ENCODE measurements around the gene TMEM178B. TPM values are rescaled to one million over a fixed set of nuclear protein-coding genes. Genes with fewer than 3 reads are reported as not detected.

Gene TMEM178B
- total RNA-seq, 1 donor from 2014 or later, result under 0.01 TPM

GRCh38 chr7:141262101-141263090 lies 188.5 kb downstream of the TMEM178B start:
- DNase-seq (ENCODE audit: low read depth in 2 of 2), result no peak

DNA sequence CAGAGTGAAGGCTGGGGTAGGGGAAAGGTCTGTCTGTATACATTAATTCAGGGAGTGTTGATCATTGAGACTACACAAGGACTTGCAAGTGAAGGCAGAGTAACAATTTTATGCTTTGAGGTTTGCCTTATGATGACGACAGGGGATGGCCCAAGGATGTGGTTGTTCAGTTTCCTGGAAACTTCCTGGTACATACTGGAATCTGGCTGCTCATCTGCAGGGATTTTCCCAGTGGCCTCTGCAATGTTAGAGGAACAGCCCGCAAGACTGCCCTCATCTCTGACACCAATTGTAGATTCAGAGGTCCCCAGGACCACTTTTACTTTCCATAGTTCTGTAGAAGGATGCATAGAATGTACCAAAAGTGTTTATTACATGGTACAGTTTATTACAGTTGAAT lies 189.6 kb downstream of the TMEM178B start:
- no peak for DNase-seq (ENCODE audit: low read depth in 2 of 2)

- DNase-seq (ENCODE audit: low read depth in 2 of 2), result no peak
These were observed 190.1 kb downstream of the TMEM178B start for GRCh38 chr7:141263983-141264382.

- no peak for DNase-seq (ENCODE audit: low read depth in 2 of 2)
These were observed 190.6 kb downstream of the TMEM178B start for GRCh38 chr7:141264511-141264910.

GRCh38 chr7:141265668-141266067 lies 191.8 kb downstream of the TMEM178B start:
- DNase-seq (ENCODE audit: low read depth in 2 of 2), result no peak

- no peak for DNase-seq (ENCODE audit: low read depth in 2 of 2)
These were observed 194.8 kb downstream of the TMEM178B start for GRCh38 chr7:141268614-141269013.

GRCh38 chr7:141271451-141271850 lies 197.6 kb downstream of the TMEM178B start:
- DNase-seq (ENCODE audit: low read depth in 2 of 2), result no peak

DNA sequence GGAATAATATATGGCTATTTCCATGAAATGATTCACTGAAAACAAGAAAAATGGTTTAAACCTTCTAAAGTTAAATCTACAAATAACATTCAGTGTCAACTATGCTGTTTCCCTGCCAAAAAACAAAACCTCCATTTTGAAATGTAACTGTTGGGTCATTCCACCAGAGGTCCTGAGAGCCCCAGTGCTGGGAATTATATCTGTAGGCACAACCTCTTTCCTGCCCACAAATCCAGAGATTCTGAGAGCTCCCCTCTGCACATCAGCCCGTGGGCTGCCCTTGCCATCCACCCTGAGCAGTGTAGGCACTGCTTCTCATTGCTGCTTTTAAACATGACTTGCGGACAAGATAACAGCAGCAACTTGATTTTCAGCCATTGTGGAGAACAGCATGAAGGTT lies 198.6 kb downstream of the TMEM178B start:
- no peak for DNase-seq (ENCODE audit: low read depth in 2 of 2)

- DNase-seq (ENCODE audit: low read depth in 2 of 2), result no peak
These were observed 201.5 kb downstream of the TMEM178B start for GRCh38 chr7:141275350-141275749.

DNA sequence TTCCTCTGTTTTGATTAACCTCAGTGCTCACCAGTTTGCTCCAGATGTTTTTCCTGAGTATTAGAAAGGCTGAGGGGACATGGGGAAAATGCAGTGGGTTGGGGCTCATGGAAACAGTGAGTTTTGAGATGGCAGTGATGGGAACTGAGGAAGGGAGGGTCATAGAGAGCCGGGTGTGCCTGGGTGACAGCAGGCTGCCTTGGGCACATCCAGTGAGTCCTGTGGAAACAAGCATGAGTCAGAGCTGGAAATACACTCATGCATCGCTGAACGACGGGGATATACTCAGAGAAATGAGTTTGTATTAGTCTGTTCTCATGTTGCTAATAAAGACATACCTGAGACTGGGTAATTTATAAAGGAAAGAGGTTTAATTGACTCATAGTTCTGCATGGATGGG lies 202.2 kb downstream of the TMEM178B start:
- no peak for DNase-seq (ENCODE audit: low read depth in 2 of 2)

GRCh38 chr7:141280100-141280499 lies 206.2 kb downstream of the TMEM178B start:
- no peak for DNase-seq (ENCODE audit: low read depth in 2 of 2)

DNA sequence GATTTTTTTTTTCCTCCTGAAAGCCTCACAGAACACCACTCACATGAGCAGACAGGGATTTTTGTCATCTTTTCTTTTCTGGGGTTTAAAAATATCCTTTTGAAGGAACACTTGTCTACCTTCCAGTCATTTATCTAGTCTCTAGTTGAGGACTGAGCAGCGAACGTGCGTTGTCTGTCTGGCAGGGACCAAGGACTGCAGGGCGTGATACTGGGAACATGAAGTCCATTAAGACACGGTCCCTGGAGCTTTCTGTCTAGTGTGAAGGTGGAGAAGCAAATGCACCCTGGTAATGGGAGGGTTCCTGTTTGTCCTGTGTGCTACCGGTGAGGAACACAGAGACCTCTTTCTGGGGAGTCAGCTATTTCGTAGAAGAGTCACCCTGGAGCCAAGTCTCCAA lies 207.4 kb downstream of the TMEM178B start:
- no peak for DNase-seq (ENCODE audit: low read depth in 2 of 2)

GRCh38 chr7:141286522-141286921 lies 212.7 kb downstream of the TMEM178B start:
- no peak for DNase-seq (ENCODE audit: low read depth in 2 of 2)

GRCh38 chr7:141287936-141288335 lies 214.1 kb downstream of the TMEM178B start:
- no peak for DNase-seq (ENCODE audit: low read depth in 2 of 2)

GRCh38 chr7:141288626-141289025 lies 214.8 kb downstream of the TMEM178B start:
- no peak for DNase-seq (ENCODE audit: low read depth in 2 of 2)

DNA sequence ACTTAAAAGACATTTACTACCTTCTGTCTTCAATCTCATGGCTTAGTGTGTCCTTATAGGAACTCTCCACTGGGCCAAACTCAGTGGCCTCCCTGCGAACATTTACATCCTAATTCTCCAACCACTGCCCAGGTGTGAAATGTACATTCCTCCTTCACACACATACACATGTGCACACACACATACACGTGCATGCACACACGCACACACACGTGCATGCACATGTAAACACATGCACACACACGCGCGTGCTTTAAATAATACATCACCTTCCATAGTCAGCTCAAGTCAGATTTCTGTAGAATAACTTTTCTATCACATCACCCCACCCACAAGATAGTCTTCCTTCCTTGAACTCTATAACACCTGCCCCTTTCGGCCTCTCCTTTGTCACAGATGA lies 216.5 kb downstream of the TMEM178B start:
- no peak for DNase-seq (ENCODE audit: low read depth in 2 of 2)

GRCh38 chr7:141290973-141291372 lies 217.1 kb downstream of the TMEM178B start:
- no peak for DNase-seq (ENCODE audit: low read depth in 2 of 2)

DNA sequence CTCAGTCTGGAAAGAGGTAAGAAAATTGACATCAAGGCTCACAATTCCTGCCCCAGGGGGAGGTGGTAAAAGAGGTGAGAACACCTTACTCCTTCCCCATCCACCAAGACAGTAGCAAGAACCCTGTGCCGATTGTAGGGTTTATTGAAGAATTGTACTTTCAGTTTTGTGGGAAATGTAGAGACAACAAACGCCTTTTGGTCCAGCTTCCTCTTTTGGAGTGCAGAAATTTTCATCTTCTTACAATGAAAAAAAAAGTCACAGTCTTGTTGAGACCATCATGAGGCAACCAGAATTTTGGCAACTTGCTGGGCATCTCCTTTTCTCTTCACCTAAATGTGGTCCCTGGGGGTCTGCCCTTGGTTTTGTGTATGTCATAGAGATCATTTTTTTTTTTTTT lies 217.7 kb downstream of the TMEM178B start:
- DNase-seq (ENCODE audit: low read depth in 2 of 2), result no peak

GRCh38 chr7:141294143-141294829 lies 220.4 kb downstream of the TMEM178B start:
- no peak for DNase-seq (ENCODE audit: low read depth in 2 of 2)

- no peak for DNase-seq (ENCODE audit: low read depth in 2 of 2)
These were observed 221.6 kb downstream of the TMEM178B start for GRCh38 chr7:141295367-141295895.

DNA sequence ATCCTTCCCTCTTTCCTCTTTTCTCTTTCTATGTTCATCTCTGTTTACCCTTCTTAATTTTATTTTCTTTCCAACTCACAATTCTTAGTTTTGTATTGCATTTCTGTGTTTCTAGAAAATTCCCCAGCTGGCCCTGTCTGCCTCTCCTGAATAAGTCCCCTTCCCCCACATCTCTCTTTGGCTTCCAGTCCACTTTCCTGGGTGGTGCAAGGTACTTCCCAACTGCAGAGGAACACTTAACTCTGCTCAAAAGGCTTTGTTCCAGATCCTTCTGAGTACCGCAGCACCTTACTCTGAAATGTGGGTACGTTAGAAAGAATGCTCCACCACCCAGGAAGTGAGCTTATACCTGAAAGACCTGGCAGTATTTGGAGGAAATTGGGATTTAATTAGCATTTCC lies 227.0 kb downstream of the TMEM178B start:
- no peak for DNase-seq (ENCODE audit: low read depth in 2 of 2)

- no peak for DNase-seq (ENCODE audit: low read depth in 2 of 2)
These were observed 227.7 kb downstream of the TMEM178B start for GRCh38 chr7:141301544-141301943.

Measured in dermis microvascular lymphatic vessel endothelial cell (primary cell).